DOHH2 (cell line): Measurements from ENCODE around the gene FOXK2.

Experiments
- CTCF ChIP-seq: fragments of 200-600 bp; sonication (generic); IDR thresholded peaks from one replicate; pipeline ENCODE4 v1.5.1; 2014; ENCODE audit warnings: antibody characterized with exemption, mild to moderate bottlenecking, low read depth, low read length; ENCODE audit not compliant: poor library complexity, severe bottlenecking
- EZH2phosphoT487 ChIP-seq: fragments of 200-600 bp; sonication (generic); IDR thresholded peaks from 2 replicates; pipeline ENCODE4 v1.6.1; 2017; ENCODE audit warnings: borderline replicate concordance, mild to moderate bottlenecking, antibody characterized with exemption, low read length, moderate library complexity, mixed read lengths

GRCh38 chr17:82568997-82569393, 49.5 kb downstream of the FOXK2 start:
- TF ChIP-seq CTCF (no peak), EZH2phosphoT487 (no peak)
